ENCODE results near the gene NSL1. TPM values are rescaled to one million over a fixed set of nuclear protein-coding genes. Genes with fewer than 3 reads are reported as not detected.

Gene NSL1
- total and polyA plus RNA-seq, 9 of the 15 experiments (the other 6 are each of a cell fraction or from before 2014, with no cell fraction given), result 53.5 to 108 (median 59.1) TPM

DNA sequence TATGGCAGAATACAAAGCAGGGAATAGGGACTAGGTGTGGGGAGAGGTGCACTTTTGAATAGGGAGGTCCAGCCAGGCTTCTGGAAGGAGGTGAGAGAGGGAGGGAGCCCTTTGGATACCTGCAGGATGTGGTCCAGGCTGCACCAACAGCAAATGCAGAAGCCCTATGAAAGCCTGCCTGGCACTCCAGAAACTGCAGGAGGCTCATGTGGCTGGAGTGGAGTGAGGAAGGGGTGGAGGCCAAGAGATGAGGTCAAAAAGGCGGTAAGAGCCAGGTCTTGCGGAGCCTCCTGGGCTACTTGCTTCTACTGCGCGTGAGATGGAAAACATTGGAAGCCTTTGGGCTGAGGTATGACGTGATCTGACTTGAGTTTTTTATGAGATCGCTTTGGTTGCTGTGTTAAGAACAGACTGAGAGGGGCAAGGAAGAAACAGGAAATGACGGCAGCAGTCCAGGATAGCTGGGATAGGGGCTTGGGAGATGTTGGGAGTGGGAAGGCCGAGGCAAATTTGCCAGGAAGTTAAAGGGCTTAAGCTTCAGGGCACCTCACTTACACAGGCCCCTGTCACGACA lies 87.5 kb downstream of the NSL1 start (continued):
- TF ChIP-seq, protein P1, sequence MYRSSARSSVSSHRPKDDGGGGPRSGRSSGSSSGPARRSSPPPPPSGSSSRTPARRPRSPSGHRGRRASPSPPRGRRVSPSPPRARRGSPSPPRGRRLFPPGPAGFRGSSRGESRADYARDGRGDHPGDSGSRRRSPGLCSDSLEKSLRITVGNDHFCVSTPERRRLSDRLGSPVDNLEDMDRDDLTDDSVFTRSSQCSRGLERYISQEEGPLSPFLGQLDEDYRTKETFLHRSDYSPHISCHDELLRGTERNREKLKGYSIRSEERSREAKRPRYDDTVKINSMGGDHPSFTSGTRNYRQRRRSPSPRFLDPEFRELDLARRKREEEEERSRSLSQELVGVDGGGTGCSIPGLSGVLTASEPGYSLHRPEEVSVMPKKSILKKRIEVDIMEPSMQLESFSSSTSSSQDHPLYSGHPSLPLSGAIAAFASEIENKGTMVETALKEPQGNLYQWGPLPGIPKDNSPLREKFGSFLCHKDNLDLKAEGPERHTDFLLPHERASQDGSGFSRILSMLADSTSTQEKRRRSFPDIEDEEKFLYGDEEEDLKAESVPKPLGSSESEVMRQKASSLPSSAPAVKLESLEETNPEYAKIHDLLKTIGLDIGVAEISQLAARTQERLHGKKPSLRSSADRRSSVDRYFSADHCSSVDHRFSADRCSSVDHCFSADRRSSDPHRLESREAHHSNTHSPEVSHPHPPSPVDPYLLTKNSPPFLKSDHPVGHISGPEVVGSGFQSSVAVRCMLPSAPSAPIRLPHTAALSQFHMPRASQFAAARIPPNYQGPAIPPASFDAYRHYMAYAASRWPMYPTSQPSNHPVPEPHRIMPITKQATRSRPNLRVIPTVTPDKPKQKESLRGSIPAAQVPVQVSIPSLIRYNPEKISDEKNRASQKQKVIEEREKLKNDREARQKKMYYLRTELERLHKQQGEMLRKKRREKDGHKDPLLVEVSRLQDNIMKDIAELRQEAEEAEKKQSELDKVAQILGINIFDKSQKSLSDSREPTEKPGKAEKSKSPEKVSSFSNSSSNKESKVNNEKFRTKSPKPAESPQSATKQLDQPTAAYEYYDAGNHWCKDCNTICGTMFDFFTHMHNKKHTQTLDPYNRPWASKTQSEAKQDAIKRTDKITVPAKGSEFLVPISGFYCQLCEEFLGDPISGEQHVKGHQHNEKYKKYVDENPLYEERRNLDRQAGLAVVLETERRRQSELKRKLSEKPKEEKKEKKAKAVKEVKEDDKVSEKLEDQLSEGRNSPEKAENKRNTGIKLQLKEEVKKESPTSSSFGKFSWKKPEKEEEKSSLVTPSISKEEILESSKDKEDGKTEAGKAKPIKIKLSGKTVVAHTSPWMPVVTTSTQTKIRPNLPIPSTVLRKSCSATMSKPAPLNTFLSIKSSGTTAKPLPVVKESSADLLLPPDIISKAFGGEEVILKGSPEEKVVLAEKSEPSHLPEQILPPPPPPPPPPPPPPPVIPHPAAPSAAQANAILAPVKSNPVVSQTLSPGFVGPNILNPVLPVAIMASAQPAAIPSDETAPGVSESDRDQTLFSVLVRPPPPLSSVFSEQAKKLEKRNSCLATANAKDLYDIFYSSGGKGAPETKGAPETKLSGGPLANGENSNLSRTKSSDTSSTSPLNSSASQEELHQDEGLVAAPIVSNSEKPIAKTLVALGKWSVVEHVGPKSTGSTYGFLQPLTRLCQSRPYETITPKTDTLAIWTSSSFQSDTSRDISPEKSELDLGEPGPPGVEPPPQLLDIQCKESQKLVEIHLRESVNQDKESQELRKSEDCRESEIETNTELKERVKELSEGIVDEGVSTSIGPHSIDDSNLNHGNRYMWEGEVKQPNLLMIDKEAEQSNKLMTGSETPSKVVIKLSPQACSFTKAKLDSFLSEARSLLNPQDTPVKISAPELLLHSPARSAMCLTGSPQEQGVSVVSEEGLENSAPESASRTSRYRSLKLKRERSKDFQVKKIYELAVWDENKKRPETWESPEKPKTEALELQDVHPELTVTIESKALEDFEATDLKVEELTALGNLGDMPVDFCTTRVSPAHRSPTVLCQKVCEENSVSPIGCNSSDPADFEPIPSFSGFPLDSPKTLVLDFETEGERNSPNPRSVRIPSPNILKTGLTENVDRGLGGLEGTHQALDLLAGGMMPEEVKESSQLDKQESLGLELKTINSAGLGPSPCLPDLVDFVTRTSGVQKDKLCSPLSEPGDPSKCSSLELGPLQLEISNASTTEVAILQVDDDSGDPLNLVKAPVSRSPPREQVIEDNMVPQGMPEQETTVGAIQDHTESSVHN (IDR thresholded peaks at IDR 0.05; ENCODE audit: borderline replicate concordance in 1 of 2, low read depth in 1 of 2), result no peak

Measured in K562 (cell line).